Lung microvascular endothelial cell (primary cell): ENCODE results near the gene BRWD1. TPM values are rescaled to one million over a fixed set of nuclear protein-coding genes. Genes with fewer than 3 reads are reported as not detected.
"Not testable (repeated sequence)": the region's sequence is repeated elsewhere in the genome, so short reads cannot be mapped to it uniquely, and the experiment has no call there.

ENCODE experiments used
- DNase-seq, 2 donors: peaks; one replicate each; pipeline versions ENCODE4 v3.0.0 to v3.0.0-alpha.2; 2010; ENCODE audit warnings: low read depth in 2 of 2
- total RNA-seq: library from RNA; depleted of rRNA; stranded (reverse); fragments of >200 nt; gene quantifications from 2 replicates; pipeline ENCODE4 v1.2.1, GENCODE V29; 2014

The BRWD1 gene
- total RNA-seq, 1 donor from 2014 or later, result 51.2 TPM

- DNase-seq, result no peak
Observed at GRCh38 chr21:39282911-39283310, 30.5 kb downstream of the BRWD1 start.

- DNase-seq, result no peak
Observed at GRCh38 chr21:39281853-39282252, 31.6 kb downstream of the BRWD1 start.

GRCh38 chr21:39281207-39281606, 32.2 kb downstream of the BRWD1 start:
- no peak for DNase-seq

GRCh38 chr21:39269620-39270019, 43.8 kb downstream of the BRWD1 start:
- DNase-seq, result no peak

- no peak for DNase-seq
Observed at GRCh38 chr21:39265603-39266002, 47.8 kb downstream of the BRWD1 start.

GRCh38 chr21:39263372-39263771, 50.1 kb downstream of the BRWD1 start:
- DNase-seq, result no peak

- no peak for DNase-seq
Observed at GRCh38 chr21:39258207-39258606, 55.2 kb downstream of the BRWD1 start.

GRCh38 chr21:39251326-39251725, 62.1 kb downstream of the BRWD1 start:
- DNase-seq, result peak; percentile 1 to 2

- DNase-seq, result no peak
Observed at GRCh38 chr21:39238275-39238674, 75.2 kb downstream of the BRWD1 start.

GRCh38 chr21:39232861-39233291, 80.6 kb downstream of the BRWD1 start:
- DNase-seq, result no peak

- no peak for DNase-seq
Observed at GRCh38 chr21:39224930-39225329, 88.5 kb downstream of the BRWD1 start.

- DNase-seq, result peak in 1 of 2 donors; percentile 6
Observed at GRCh38 chr21:39221997-39222486, 91.4 kb downstream of the BRWD1 start.

- DNase-seq, result no peak
Observed at GRCh38 chr21:39221282-39221996, 92.0 kb downstream of the BRWD1 start.

GRCh38 chr21:39220875-39221274, 92.6 kb downstream of the BRWD1 start:
- DNase-seq, result not testable (repeated sequence)

- DNase-seq, result no peak
Observed at GRCh38 chr21:39220150-39220549, 93.3 kb downstream of the BRWD1 start.

GRCh38 chr21:39218082-39218409, 95.4 kb downstream of the BRWD1 start:
- no peak for DNase-seq

- no peak for DNase-seq
Observed at GRCh38 chr21:39217356-39218081, 95.9 kb downstream of the BRWD1 start.

- no peak for DNase-seq
Observed at GRCh38 chr21:39216290-39216689, 97.1 kb downstream of the BRWD1 start.

- no peak for DNase-seq
Observed at GRCh38 chr21:39215078-39215477, 98.4 kb downstream of the BRWD1 start.

GRCh38 chr21:39209334-39209688, 104.1 kb downstream of the BRWD1 start:
- no peak for DNase-seq

GRCh38 chr21:39208624-39209333, 104.7 kb downstream of the BRWD1 start:
- DNase-seq, result no peak

- no peak for DNase-seq
Observed at GRCh38 chr21:39204134-39204533, 109.3 kb downstream of the BRWD1 start.
